ENCODE results near the gene LDB2.

GRCh38 chr4:16794816-16795445 lies 103.5 kb downstream of the LDB2 start:
- TF ChIP-seq POLR2A (IDR thresholded peaks at IDR 0.05; ENCODE audit: low read depth, low read length): no peak
- no peak for TF ChIP-seq POLR2AphosphoS5 (IDR thresholded peaks at IDR 0.05; ENCODE audit: low read depth, low read length)
